ENCODE results near the gene DACT2.

DACT2 gene

DNA sequence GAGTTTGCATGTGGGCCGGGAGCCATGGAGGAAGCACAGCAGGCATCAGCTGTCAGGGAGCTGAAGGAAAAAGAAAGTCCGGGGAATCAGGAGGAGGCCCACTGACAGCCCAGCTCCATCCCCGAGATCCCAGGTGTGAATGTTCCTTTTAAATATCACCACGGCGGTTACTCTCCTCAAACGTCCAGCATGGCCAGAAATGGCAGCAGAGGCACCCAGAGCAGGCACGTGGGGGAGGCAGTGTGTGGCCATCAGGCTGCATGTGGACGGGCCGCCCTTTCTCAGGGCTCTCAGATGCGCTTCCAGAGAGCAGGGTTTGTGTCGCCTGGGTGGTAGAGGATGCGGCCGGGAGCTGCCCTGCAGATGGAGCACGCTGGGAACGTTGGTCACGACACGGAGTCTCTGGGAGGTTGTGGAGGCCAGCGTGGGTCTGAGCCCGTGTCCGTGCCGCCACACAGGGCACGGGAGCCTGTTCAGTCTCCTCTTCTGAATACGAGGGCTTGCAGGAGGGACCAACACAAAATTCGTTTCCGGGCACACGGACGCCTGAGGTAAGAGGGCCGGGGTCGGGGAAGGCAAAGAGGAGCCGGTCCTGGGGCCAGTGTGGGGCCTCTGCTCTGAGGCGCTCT is 45.3 kb upstream of the DACT2 start:
- Histone ChIP-seq H3K9me2 (replicated peaks; ENCODE audit: insufficient read depth, low read length) (no peaks in the 10 kb centered on the region), H3K27ac (ENCODE audit: low read depth, low read length) (no peak overlapping the region), H3K27me3 (ENCODE audit: low read length) (no peaks in the 10 kb centered on the region), H3K4me2 (ENCODE audit: low read depth, low read length, poor library complexity, severe bottlenecking) (no peak overlapping the region), H3K36me3 (ENCODE audit: low read length) (no peaks in the 10 kb centered on the region), H3K9ac (ENCODE audit: low read length) (no peak overlapping the region), H3K4me3 (ENCODE audit: insufficient read depth, low read length, poor library complexity, severe bottlenecking) (no peak overlapping the region), H3F3A (ENCODE audit: insufficient read depth) (no peaks in the 10 kb centered on the region), H2AFZ (ENCODE audit: low read depth, low read length, severe bottlenecking) (no peak overlapping the region), H3K79me2 (ENCODE audit: insufficient read depth, low read length) (no peaks in the 10 kb centered on the region), H4K20me1 (ENCODE audit: low read depth, low read length) (no peaks in the 10 kb centered on the region), H3K9me3 (ENCODE audit: insufficient read depth, low read length) (no peaks in the 10 kb centered on the region)
- TF ChIP-seq EZH2phosphoT487 (conservative IDR thresholded peaks at IDR 0.05; ENCODE audit: low read length) (no peak), CTCF (IDR thresholded peaks at IDR 0.05; ENCODE audit: insufficient read depth, low read length, poor library complexity, severe bottlenecking) (no peak)

GRCh38 chr6:168363811-168364792 is 44.5 kb upstream of the DACT2 start:
- no peaks in the 10 kb centered on the region for H3K9me3 ChIP-seq (ENCODE audit: insufficient read depth, low read length)
- no peaks in the 10 kb centered on the region for H3F3A ChIP-seq (ENCODE audit: insufficient read depth)
- no peak overlapping the region for H3K27ac ChIP-seq (ENCODE audit: low read depth, low read length)

GRCh38 chr6:168363302-168363701 is 43.7 kb upstream of the DACT2 start:
- no peak overlapping the region for H2AFZ ChIP-seq (ENCODE audit: low read depth, low read length, severe bottlenecking)
- no peak overlapping the region for H3K4me2 ChIP-seq (ENCODE audit: low read depth, low read length, poor library complexity, severe bottlenecking)
- H3K9me3 ChIP-seq (ENCODE audit: insufficient read depth, low read length) = no peaks in the 10 kb centered on the region
- no peak for TF ChIP-seq EZH2phosphoT487 (conservative IDR thresholded peaks at IDR 0.05; ENCODE audit: low read length)
- no peak for TF ChIP-seq CTCF (IDR thresholded peaks at IDR 0.05; ENCODE audit: insufficient read depth, low read length, poor library complexity, severe bottlenecking)
- H3K9me2 ChIP-seq (replicated peaks; ENCODE audit: insufficient read depth, low read length) = no peaks in the 10 kb centered on the region
- H3K9ac ChIP-seq (ENCODE audit: low read length) = no peak overlapping the region
- H3K27ac ChIP-seq (ENCODE audit: low read depth, low read length) = no peak overlapping the region
- no peak overlapping the region for H3K4me3 ChIP-seq (ENCODE audit: insufficient read depth, low read length, poor library complexity, severe bottlenecking)
- no peaks in the 10 kb centered on the region for H3K36me3 ChIP-seq (ENCODE audit: low read length)
- no peaks in the 10 kb centered on the region for H3K27me3 ChIP-seq (ENCODE audit: low read length)
- no peaks in the 10 kb centered on the region for H4K20me1 ChIP-seq (ENCODE audit: low read depth, low read length)
- no peaks in the 10 kb centered on the region for H3F3A ChIP-seq (ENCODE audit: insufficient read depth)
- no peaks in the 10 kb centered on the region for H3K79me2 ChIP-seq (ENCODE audit: insufficient read depth, low read length)

More at GRCh38 chr6:168363811-168364792, 44.5 kb upstream of the DACT2 start:
- H3K9ac ChIP-seq (ENCODE audit: low read length) = no peak overlapping the region
- H3K4me3 ChIP-seq (ENCODE audit: insufficient read depth, low read length, poor library complexity, severe bottlenecking) = no peak overlapping the region
- H3K27me3 ChIP-seq (ENCODE audit: low read length) = no peaks in the 10 kb centered on the region
- no peaks in the 10 kb centered on the region for H3K79me2 ChIP-seq (ENCODE audit: insufficient read depth, low read length)
- H4K20me1 ChIP-seq (ENCODE audit: low read depth, low read length) = no peaks in the 10 kb centered on the region
- no peaks in the 10 kb centered on the region for H3K36me3 ChIP-seq (ENCODE audit: low read length)
- H2AFZ ChIP-seq (ENCODE audit: low read depth, low read length, severe bottlenecking) = no peak overlapping the region
- no peak overlapping the region for H3K4me2 ChIP-seq (ENCODE audit: low read depth, low read length, poor library complexity, severe bottlenecking)
- no peaks in the 10 kb centered on the region for H3K9me2 ChIP-seq (replicated peaks; ENCODE audit: insufficient read depth, low read length)
- TF ChIP-seq CTCF (IDR thresholded peaks at IDR 0.05; ENCODE audit: insufficient read depth, low read length, poor library complexity, severe bottlenecking) = no peak
- no peak for TF ChIP-seq EZH2phosphoT487 (conservative IDR thresholded peaks at IDR 0.05; ENCODE audit: low read length)
